B cell (primary cell): ENCODE results near the gene DDX28.

Experiments used
- CTCF ChIP-seq: fragments of 200-600 bp; IDR thresholded peaks from one replicate; pipeline ENCODE4 v1.8.0; 2022; ENCODE audit warnings: antibody characterized with exemption, mild to moderate bottlenecking
- EZH2 ChIP-seq: IDR thresholded peaks from 2 replicates; pipeline ENCODE4 v1.6.1; 2012; ENCODE audit warnings: borderline replicate concordance, low read depth, mild to moderate bottlenecking, moderate library complexity, low read length; ENCODE audit not compliant: insufficient read depth, poor library complexity, severe bottlenecking

GRCh38 chr16:67992661-67993206 lies 30.3 kb downstream of the DDX28 start:
- no peak for TF ChIP-seq CTCF
- no peak for TF ChIP-seq EZH2
